Activated effector memory CD4-positive, alpha-beta T cell treated with Interleukin-2 at 50 U/mL for 16 hours (primary cell): Measurements from ENCODE around the gene ZNF366.

ENCODE experiments used
- DNase-seq: peaks from one replicate; pipeline ENCODE4 v3.0.0-alpha.2; 2020

The ZNF366 gene

GRCh38 chr5:72400950-72401349 is 106.3 kb downstream of the ZNF366 start:
- DNase-seq, result no peak

GRCh38 chr5:72397836-72398235 is 109.4 kb downstream of the ZNF366 start:
- DNase-seq, result no peak

GRCh38 chr5:72394688-72395087 is 112.5 kb downstream of the ZNF366 start:
- DNase-seq, result no peak

- DNase-seq, result no peak
Measured at GRCh38 chr5:72393052-72393451, 114.2 kb downstream of the ZNF366 start.
